ENCODE results near the gene ANKRD60. TPM values are rescaled to one million over a fixed set of nuclear protein-coding genes. Genes with fewer than 3 reads are reported as not detected.

The ANKRD60 gene
- total RNA-seq, 1 experiment from 2014 or later = not detected

- no peak for DNase-seq (ENCODE audit: low spot score)
- in situ Hi-C loops (cut with HindIII; ENCODE audit: low sequenced_read_pairs) = loop anchor here (25.0 kb wide), 1 partner anchor 210 kb away; no protein-coding TSS in a partner anchor
Measured at GRCh38 chr20:58227391-58228102, 906 bp downstream of the ANKRD60 start.

DNA sequence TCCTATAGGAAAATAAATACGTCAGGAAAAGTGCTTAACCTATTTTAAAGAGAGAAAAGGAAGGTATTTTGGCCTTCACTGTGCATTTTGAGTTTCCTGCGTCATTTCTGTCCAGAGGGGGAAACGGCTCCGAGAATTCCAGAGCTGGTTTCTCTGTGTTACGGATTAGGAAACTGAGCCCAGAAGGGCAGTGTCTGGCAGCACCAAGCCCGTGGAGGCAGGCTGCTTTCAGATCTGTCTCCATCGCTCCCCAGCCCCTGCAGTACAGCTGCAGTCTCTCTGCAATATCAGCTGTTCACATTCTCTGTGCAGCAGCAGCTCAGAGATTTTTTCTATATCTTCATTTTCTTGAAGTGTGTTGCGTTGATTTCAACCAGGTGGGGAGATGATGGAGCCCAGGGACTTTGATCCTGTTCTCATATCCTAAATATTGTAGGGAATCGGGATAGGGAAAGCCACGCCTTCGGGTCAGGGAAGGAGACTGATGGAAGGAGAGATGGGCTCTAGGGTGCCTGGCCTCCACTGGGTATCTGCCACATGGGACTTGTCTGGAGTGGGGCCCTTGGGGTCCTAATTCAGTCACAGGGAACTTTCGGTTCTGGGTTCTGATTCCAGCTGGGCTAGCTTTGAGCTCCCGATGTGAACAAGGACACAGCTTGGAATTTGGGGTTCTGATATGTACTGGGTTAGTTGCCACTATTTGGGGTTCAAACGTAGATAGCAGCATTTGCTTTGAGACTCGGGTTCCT is 2.8 kb downstream of the ANKRD60 start:
- no peak for DNase-seq (ENCODE audit: low spot score)
- in situ Hi-C loops (cut with HindIII; ENCODE audit: low sequenced_read_pairs) = loop anchor here (25.0 kb wide), 1 partner anchor 212 kb away; no protein-coding TSS in a partner anchor

- in situ Hi-C loops (cut with HindIII; ENCODE audit: low sequenced_read_pairs) = loop anchor here (25.0 kb wide), 1 partner anchor 212 kb away; no protein-coding TSS in a partner anchor
- no peak for DNase-seq (ENCODE audit: low spot score)
Measured at GRCh38 chr20:58224974-58225373, 3.5 kb downstream of the ANKRD60 start.

DNA sequence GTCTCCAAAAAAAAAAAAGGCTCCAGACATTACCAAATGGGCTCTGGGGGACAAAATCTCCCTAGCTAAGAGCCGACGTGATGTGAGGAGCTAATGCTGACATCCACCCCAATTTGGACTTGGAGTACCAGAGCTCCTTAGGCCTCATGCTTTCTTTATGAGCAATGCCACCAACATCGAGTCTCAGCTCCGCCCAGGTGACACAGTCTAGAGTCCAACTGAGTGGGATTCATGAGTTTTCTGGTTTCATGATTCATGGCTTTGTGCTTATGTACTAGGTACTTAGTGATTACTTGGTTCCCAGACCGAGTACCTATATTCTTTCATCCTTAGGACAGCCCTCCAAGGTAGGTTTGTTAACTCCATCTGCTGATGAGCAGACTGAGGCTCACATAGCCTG is 4.4 kb downstream of the ANKRD60 start:
- DNase-seq (ENCODE audit: low spot score) = no peak
- in situ Hi-C loops (cut with HindIII; ENCODE audit: low sequenced_read_pairs) = no loop called here

- in situ Hi-C loops (cut with HindIII; ENCODE audit: low sequenced_read_pairs) = no loop called here
- DNase-seq (ENCODE audit: low spot score) = no peak
Measured at GRCh38 chr20:58223358-58223941, 5.0 kb downstream of the ANKRD60 start.

GRCh38 chr20:58222446-58222845 is 6.0 kb downstream of the ANKRD60 start:
- DNase-seq (ENCODE audit: low spot score) = no peak
- in situ Hi-C loops (cut with HindIII; ENCODE audit: low sequenced_read_pairs) = no loop called here

GRCh38 chr20:58219342-58219700 is 9.1 kb downstream of the ANKRD60 start:
- in situ Hi-C loops (cut with HindIII; ENCODE audit: low sequenced_read_pairs) = no loop called here
- no peak for DNase-seq (ENCODE audit: low spot score)

DNA sequence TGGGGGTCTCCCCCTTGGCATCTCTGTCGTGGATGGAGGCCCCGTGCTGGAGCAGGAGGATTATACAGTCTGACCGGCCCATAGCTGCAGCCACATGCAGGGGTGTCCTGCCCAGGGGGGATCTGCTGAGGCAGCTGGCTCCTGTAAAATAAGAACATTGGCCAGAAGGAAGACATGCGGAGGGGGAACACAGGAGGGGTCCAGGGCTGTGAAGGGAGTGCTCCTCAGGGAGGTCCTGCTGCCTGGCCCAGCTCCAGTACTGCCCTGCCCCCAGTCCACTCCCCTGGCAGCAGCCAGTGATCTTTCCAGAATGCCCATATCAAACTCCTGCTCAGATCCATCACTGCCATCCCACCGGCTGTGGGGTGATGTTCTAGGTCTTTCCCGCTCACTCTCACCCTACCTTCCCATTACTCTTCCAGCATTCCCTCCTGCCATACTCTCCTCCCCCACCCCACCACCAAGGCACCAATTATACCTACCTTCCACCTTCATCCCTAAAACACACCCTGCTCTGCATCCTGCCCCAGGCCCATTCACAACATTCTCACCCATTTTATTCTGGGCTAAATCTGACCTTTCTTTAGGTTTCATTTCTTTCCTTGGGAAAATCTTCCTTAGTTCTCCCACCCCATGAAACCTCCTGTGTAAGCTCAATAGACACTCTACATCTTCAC is 9.7 kb downstream of the ANKRD60 start:
- no peak for DNase-seq (ENCODE audit: low spot score)

GRCh38 chr20:58216334-58216733 is 12.1 kb downstream of the ANKRD60 start:
- no peak for DNase-seq (ENCODE audit: low spot score)
- in situ Hi-C loops (cut with HindIII; ENCODE audit: low sequenced_read_pairs) = no loop called here

More for the DNA sequence above, 9.7 kb downstream of the ANKRD60 start:
- in situ Hi-C loops (cut with HindIII; ENCODE audit: low sequenced_read_pairs) = no loop called here

DNA sequence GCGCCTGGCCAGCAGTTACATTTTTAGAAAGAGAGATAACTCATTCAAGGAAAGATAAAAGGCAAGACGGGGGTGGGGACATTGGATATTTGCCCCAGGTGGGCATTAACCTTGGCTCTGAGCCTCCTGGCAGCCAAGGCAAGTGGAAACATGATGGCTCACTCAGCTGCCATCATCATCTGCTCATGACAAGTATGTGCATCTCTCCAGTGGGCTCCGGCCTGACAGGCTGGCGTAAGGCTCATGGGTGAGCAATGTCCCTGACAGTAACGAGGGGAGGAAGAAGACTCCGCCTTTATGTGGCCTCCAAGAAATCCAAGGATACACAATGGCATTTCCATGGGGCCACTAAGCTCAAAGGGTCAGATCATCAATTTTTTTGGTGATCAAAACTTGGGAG is 13.3 kb downstream of the ANKRD60 start:
- in situ Hi-C loops (cut with HindIII; ENCODE audit: low sequenced_read_pairs) = no loop called here

DNA sequence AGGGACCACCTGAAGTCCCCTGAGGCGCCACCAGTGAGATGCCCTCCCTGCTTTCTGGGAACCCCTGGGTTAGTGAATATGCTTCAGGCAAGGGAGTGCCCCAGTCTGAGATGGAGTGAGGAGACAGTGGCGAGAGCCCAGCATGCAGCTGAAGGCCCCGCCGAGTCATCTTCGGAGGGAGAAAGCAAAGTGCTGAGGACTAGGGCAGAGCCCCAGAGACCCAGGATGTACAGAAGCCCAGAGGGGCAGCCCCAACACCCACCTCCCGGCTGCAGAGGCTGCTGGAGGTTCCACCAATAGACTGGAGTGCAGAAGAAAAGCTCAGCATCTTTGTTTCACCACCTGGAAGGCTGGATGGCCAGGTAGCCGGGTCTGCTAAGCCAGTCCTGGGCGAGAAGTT is 14.1 kb downstream of the ANKRD60 start:
- in situ Hi-C loops (cut with HindIII; ENCODE audit: low sequenced_read_pairs) = no loop called here
- DNase-seq (ENCODE audit: low spot score) = no peak

More for the DNA sequence above, 13.3 kb downstream of the ANKRD60 start:
- no peak for DNase-seq (ENCODE audit: low spot score)

- in situ Hi-C loops (cut with HindIII; ENCODE audit: low sequenced_read_pairs) = no loop called here
- DNase-seq (ENCODE audit: low spot score) = no peak
Measured at GRCh38 chr20:58213716-58214115, 14.7 kb downstream of the ANKRD60 start.

DNA sequence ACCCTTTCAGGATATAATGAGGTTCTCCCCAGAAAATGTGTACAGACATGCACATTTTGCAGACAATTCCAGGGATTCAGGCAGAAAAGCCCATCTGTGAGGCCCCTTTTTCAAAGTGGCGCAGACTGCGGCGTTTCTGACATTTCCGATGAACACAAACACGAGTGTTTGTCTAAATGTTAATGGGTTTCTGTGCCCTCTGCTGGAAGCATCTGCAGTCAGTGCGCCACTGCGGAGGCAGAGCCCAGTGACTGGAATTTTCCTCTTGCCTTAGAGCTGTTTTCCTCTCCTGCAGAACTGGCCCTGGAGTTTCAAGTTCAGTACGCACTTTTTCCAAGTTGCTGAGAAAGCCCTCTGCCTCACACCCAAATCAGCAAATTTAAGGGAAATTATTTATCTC is 15.3 kb downstream of the ANKRD60 start:
- in situ Hi-C loops (cut with HindIII; ENCODE audit: low sequenced_read_pairs) = no loop called here
- peak; percentile 20 for DNase-seq (ENCODE audit: low spot score)

- in situ Hi-C loops (cut with HindIII; ENCODE audit: low sequenced_read_pairs) = no loop called here
- DNase-seq (ENCODE audit: low spot score) = no peak
Measured at GRCh38 chr20:58212636-58213035, 15.8 kb downstream of the ANKRD60 start.

DNA sequence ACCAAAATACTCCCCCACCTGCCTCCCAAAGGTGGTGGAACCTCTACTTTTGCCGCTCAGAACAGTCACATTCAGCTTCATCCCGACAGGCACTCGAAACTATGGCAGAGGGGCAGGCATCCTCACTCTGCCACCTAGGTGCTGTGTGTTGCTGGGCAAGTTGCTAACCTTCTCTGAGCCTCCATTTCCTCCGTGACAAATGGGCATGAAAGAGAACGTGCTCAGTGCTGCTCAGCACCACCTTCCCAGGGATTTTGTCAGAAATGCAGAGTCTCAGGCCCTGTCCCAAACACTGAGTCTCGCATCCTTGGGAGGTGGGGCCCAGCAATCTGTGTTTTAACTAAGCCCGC is 18.1 kb downstream of the ANKRD60 start:
- in situ Hi-C loops (cut with HindIII; ENCODE audit: low sequenced_read_pairs) = no loop called here
- no peak for DNase-seq (ENCODE audit: low spot score)

DNA sequence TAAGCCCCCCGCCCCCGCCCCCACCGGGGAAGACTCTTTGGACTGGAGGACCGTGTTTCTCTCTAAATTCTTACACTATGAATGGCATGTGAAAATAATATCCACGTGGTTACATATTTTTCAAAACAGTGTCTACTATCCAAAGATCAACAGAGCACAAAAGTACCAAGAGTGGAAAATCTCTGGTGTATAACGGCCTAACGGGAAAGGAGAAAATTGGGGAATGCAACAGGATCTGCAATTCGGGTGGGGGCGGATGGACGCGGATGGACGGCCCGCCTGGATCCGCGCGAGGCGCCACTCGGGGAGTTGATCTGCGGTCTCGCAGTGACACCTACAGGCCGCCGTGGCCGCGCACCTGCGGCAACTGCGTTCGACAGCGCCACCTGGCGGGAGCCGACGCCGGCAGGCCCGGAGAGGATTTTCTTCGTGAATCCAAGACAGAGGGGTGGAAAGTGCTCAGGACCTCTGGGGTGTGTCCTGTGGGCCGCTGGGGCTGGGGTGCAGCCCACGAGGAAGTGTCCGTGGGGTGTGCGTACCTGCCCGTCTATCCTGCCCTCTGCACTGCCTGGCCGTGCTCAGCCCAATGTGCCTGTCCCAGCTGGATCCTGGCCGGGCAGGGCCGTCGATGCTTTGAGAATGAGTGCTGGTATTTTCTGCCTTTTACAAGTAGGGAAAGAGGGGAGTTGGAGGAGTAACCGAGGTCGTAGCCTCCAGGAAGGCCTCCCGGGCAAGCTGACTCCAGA is 18.6 kb downstream of the ANKRD60 start:
- peak; percentile 56 for DNase-seq (ENCODE audit: low spot score)
- in situ Hi-C loops (cut with HindIII; ENCODE audit: low sequenced_read_pairs) = no loop called here

GRCh38 chr20:58208944-58209343 is 19.5 kb downstream of the ANKRD60 start:
- in situ Hi-C loops (cut with HindIII; ENCODE audit: low sequenced_read_pairs) = no loop called here
- DNase-seq (ENCODE audit: low spot score) = no peak

- in situ Hi-C loops (cut with HindIII; ENCODE audit: low sequenced_read_pairs) = no loop called here
Measured at GRCh38 chr20:58205850-58206249, 22.6 kb downstream of the ANKRD60 start.

GRCh38 chr20:58202044-58202443 is 26.4 kb downstream of the ANKRD60 start:
- no peak for DNase-seq (ENCODE audit: low spot score)
- in situ Hi-C loops (cut with HindIII; ENCODE audit: low sequenced_read_pairs) = no loop called here

More at GRCh38 chr20:58205850-58206249, 22.6 kb downstream of the ANKRD60 start:
- DNase-seq (ENCODE audit: low spot score) = no peak

Data from G401 (cell line).